Fibroblast of the conjunctiva (primary cell): Measurements from ENCODE around the gene SRGAP3.
A peak's percentile ranks its signal among the peaks of the same experiment; 100 is the strongest.

Source experiments
- DNase-seq: peaks from one replicate; pipeline ENCODE4 v3.0.0-alpha.2; 2010; ENCODE audit warnings: low read depth

The SRGAP3 gene

DNA sequence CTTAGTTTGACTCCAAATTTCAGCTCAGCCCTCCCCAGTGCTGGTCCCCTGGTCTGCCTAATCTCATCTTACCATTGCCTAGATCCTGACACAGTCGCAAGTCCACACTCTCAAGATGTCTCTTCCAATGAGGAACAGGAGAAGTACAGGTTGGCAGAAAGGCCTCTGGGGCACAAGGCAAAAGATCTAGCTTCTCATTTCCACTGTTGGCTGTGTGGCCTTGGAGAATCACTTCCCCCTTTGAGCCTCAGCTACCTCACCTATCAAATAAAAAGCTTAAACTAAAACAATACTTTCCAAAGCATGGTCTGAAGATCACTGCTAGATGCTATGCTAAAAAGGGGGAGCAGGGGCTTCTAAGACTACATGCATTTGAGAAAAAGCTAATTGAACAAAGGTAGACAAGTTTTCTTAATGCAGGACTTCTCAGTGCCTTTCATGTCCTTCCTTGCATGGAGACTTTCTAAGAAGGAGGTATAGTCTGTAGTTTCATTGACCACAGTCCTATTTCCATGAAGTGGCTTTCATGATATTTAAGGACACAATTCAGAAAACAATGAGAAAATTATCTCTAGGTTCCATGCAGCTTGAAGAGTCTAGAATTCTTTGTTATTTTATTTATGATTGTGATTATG lies 168.1 kb downstream of the SRGAP3 start:
- no peak for DNase-seq

DNA sequence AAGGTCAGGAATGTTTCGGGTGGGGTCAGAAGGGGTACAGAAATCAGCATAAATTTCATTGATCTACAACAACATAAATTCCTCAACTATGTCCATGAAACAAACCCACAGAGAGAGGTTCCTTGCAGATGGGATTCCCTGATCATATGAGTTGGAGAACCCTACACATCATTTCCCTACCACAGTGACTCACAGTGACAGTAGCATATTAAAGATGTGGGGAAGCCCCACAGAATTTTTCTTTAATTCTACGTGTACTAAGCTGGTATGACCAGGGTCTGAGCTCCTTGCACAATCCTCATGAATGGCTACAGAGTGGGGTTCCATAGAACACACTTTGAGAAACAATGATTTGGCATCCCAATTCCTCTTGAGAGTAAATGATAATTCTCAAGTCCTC lies 169.3 kb downstream of the SRGAP3 start:
- DNase-seq: no peak

DNA sequence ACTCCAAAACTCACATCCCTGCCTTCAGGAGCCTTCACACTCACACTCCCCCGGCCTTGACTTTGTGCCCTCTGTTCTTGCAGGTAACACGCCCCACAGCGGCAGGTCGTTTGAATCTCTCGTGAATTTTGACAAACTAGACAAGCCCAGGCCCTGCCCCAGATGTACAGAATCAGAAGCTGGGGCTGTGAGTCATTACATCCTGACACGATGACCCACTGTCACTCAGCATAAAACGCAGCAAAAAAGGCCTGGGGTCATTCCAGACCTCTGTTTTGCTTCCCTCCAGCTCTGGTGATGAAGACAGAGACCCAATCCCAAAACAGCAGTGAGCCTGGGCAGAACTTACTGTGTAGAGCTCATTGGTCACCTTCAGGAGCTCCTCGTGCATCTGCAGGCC lies 169.8 kb downstream of the SRGAP3 start:
- DNase-seq: no peak

DNA sequence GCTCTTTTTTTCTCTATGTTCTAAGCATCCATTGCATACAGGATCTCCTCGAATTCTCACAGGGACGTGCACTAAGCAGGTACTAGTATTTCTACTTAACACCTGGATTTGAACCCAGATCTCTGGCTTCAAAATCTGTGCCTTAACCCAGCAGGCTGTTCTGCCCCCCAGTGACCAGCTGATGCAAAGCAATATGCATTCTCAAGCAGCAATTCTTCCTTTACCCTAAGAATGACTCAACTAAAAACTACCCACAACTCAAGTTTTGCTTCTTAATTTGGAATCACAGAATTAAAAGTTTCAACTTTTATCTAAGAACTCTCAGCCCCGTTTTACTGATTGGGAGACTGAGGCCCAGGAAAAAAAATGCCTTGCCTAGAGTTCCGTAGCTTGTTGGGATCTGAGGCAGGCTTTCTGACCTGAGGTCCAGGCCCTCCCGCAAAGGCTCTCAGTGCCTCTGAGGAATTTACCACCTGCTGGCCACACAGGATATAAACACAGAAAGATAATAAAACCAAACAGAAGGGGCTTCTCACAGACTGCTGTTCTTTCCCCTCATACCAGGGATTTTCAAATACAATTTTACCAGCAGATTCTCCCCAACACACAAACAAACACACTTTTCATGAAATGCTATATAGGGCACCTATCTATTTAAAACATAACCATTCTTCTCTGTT lies 170.7 kb downstream of the SRGAP3 start:
- DNase-seq: no peak

DNA sequence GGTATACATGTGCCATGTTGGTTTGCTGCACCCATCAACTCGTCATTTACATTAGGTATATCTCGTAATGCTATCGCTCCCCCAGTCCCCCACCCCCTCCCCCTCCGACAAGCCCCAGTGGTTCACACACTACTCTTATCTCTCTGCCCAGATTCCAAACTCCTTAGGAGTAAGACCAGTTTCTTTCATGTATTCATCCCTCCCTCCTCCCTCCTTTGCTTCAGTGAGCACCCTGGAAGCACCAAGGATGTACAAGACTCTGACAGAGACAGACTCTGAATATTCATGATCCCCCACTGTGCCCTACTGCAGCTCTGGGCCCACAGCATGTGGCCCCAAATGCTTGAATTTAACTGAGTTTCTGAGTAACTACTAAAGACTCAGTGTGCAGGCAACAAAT lies 172.4 kb downstream of the SRGAP3 start:
- no peak for DNase-seq

DNA sequence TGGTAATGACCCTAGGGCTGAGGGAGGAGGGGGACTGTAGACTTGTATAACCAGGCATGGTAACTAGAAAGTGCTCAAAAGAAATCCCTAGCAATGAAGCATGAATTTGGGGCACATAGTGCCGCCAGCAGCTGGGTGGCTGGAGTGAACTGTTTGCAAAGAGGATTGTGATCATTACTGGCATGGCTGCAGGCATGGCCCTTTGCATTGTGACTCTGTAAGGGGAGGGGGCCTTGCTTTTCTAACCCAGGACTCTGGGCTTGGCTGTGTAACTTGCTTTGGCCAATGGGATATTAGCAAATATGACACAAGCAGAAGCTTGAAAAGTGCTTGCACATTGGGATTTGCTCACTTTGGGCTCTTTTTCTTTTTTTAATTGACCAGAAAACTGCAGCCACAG lies 173.7 kb downstream of the SRGAP3 start:
- DNase-seq: no peak

DNA sequence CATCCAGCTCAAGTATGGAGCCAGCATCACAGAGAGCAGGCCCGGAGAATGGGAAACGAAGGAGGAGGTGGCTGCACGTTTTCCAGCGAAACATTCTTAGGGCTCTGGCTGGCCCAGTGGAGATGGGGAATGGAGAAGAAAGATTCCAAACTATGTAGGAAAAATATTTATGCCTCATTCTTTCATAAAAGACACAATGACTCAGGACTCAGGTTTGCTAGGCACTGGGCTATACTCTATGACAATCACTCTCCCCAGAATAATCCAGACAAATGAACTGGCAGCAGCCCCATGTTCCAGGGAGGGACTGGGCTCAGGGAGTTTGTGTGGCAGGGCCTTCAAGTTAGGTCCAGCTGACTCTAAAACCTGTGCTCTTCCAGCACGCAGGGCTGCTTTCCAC lies 175.4 kb downstream of the SRGAP3 start:
- no peak for DNase-seq

DNA sequence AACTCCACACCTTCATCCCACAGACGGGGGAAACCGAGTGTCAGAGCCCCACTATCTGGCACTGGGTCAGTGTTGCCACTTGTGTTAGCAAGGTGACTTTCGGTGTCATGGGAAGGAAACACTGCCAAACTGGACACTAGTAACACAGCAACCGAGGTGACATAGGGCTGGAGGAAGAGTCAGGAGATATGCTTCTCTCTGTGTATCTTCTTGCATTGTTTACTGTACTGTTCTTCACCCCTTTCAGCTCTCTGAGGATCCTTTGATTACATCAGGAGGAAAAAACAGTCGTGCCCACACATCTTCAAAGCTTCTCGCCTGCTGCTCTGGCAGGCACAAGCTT lies 176.8 kb downstream of the SRGAP3 start:
- no peak for DNase-seq

DNA sequence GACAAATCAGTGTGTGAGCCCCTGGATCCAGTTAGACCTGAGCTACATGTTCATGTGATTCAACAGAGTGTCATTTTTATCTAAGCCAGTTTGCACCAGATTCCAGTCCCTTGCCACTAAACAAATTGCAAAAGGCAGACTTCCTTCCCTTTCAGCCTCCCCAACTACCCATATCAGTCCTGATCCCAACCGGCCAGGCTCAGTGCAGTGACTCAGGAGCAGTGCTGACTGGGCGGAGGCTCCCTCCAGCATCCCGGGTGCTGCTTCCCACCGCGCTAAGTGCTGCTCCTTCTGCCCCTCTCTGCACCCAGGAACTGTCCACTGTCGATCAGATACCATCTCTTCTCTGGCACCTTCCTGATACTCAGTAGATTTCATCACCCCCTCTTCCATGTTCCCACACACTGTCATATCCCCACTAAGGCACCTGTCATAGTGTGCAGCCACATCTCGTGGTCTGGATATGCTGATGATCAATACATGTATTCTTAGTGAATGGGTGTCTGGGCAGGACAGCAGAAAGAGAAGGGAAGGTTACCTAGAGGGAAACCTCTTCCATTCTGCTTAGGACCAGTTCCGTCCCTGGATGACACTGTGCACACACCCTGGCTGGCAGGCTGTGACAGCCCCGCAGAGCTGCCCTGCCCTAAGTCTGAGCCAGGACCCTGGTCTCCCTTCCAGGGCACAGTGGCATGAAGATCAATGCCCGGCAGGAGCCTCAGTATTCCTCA lies 177.3 kb downstream of the SRGAP3 start:
- DNase-seq: no peak

DNA sequence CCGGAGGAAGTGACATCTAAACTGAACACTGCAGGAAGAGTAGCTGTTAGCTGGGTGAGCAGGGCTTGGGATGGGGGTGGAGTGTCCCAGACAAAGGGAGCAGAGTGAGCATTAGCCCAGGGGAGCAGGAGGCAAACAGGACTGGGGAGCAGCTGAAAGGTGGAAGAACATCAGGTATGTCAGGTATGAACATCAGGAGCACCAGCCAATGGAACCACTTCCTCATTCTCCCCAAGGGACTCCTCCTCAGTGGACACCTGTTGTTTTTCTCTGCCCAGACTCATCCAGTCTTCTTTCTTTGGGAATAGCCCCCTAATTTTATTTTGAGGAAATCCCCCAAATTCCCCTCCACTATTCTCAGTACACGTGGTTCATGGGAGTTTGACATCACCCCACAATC lies 178.5 kb downstream of the SRGAP3 start:
- DNase-seq: no peak

DNA sequence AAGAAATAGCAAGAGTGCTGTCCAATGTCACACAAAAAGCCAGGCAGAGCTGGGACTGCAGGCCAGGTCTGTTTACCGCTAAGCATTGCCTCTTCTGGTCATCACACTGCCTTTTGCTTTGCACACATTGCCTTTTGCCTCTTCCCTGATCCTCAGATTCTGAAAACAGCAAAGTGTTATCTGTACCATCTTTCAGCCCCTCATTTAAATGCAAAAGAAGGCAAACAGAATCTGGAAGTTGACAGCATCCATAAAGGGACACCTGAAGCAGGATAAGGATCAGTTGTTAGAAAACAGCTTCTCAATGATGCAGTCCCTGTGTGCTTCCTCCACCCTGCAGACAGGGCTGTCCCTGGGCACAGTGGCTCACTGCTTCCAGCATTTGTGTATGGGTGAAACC lies 179.5 kb downstream of the SRGAP3 start:
- no peak for DNase-seq

DNA sequence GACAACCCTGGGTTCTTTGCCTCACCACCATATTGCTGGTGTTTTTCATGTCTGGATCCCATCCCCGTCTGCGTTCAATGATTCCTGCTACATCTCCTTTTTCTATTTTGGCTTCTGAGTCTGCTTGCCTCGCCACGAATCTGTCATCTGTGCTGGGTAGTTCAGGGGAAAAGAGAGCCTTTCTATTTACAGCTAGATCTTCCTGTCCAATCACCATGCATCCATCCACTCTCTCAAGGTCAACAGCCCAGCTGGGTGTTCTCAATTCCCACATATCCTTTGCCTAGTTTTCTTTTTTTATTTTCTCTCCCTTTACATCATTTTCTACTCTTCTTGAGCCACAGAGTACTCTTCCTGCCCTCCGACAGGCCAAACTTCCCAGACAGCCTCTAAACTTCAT lies 181.4 kb downstream of the SRGAP3 start:
- DNase-seq: no peak

DNA sequence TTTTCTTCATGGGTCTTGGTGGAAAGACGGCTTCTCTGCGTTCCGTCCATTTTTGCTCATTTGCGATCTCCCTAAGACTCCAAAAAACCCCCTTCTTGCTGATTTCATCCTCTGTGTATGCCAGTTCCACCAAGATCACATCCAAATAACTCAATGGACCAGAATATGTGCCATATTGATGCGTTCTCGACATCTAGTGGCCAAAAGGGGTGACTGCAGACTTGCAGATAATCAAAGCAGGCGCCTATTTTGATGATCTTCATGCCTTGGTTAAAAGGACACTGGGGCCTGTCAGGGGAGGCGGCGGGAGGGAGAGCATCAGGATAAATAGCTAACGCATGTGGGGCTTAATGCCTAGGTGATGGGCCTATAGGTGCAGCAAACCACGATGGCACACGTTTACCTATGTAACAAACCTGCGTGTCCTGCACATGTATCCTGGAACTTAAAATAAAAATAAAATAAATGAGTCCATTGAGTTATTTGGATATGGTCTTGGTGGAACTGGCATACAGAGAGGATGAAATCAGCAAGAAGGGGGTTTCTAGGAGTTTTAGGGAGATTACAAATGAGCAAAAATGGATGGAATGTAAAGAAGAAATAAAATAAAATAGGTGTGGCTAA lies 182.0 kb downstream of the SRGAP3 start:
- peak; percentile 45 for DNase-seq

DNA sequence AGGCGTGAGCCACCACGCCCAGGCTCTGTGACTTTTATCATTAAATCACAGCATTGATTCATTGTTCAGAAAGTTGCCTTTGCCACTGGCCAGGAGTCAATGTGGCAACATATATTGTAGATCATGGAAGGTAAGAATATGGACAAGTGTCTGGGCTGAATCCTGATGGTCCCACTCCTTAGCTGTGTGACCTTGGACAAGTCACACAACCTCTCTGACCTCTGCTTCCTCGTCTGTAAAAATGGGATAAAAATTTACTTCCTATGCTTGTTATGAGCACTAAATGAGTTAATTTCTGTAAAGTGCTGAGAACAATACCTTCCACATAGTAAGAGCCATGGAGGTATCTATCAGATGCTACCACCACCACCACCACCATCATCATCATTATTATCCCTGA lies 182.7 kb downstream of the SRGAP3 start:
- no peak for DNase-seq

DNA sequence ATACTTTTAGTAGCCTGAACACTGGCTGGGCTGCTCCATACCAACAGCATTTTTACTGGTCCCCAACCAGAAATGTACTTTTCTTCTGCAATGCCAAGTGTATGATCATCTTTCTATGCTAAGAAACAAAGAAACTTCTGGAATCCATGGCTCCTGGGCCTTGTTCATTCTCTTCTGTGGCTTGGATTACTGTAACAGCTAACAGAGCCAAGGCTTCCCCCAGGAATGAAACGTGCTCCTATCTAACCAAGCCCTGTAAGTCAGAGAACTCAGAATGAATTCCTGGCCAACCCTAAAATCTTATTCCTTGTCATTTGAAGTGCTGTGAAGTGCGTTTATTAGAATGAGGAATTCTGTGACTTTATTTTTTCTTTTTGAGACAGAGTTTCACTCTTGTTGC lies 183.3 kb downstream of the SRGAP3 start:
- no peak for DNase-seq

DNA sequence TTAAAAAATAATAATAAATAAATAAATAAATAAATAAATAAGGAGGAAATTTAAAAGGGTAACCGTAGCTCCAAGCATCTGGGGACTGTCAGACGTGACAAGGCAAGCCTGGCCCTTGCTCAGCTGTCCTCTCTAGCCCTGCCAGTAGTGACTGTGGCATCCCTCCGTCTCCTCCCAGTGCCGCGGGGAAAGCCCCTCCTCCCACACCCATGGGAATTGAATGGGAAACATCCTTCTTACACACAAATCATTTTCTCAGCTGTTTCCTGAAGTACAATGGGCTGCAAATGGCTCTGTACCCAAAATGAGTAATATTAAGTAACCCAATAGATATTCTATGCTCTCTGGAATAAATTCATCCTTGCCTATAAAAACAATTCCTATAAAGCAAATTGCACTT lies 184.6 kb downstream of the SRGAP3 start:
- no peak for DNase-seq

DNA sequence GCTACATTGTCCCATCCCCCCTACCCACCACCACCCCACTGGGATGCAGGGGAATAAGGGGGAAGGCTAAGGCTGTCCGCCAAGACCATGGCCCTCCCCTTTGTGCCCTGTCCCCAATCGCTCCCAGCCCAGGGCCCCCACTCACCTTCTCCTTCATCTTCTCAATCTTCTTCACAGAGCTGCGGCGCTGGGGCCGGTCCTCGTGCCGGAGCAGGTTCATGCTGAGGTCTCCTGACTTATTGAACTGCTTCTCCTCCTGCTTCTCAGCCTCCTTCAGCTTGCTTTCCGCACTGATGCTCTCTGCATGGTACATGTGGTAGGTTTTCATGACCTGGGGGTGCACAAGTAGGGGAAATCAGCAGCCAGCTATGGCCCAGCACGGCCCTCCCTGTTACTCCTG lies 185.2 kb downstream of the SRGAP3 start:
- no peak for DNase-seq

DNA sequence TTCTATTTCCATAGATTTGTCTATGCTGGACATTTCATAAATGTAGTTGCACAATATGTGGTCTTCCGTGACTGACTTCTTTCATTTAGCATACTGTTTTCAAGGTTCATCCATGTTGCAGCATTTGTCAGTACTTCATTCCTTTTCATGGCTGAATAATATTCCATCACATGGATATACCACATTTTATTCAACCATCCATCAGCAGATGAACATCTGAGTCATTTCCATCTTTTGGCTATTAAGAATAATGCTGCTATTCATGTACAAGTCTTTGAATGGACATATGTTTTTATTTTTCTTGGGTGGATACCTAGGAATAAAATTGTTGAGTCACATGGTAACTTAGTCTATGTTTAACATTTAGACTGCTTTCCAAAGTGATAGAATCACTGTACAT lies 186.9 kb downstream of the SRGAP3 start:
- DNase-seq: no peak

DNA sequence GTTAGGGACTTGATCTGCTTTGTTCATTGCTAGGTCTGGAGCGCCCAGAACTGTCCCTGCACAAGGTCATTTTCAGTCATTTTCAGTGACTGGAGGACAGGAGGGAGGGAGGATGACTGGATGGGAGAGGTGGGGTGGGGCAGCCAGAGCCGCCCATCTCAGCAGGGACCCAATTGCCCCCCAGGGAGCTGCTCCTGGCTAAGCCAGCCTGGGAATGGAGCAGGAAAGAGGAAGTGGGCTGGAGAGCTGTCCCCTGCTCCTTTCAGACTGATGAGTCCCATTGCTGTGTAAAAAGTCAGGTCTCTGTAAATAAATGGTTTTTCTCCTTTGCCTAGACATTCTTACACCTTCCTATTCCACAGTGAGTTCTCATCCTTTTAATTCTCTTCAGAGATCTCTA lies 187.8 kb downstream of the SRGAP3 start:
- DNase-seq: no peak

DNA sequence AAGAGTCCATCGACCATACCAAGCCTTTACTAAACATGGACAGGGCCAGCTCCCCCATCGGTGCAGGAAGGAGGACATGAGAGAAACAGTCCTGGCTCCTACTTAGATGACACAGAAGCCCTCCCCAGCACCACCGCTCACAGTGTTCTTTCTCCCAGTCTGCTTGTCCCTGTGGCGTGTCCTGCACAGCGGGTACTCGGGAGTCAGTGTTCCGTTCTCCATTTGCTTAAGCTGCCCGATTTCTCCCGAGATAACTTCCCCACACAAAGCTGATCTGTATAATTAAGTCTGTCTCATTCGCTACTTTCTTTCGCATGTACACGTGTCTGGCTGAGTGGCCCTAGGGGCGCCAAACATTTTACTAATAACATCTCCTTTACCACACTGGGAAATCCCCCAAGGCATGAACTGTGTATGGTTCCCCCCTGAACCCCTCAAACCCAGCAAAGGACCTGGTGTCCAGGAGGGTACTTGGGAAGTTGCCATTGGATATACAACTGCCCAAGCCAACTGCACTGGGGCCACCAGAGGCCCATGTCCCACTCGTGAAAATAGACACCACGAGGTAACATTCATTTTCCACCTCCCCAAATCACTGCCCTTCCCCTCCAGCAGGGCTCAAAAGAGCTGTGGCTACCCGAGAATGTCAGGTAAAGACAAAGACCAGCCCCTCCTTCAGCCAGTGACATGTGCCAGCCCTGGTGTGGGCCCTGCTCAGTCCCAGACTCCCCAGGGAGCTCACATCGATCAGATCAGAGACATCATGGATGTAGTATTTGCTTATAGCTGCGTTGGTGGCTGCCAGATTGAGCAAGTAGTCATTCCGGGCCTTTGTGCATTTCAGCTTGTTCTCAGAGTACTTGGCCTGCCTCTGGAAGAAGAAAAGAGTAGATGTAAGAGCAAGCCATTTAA lies 189.7 kb downstream of the SRGAP3 start:
- DNase-seq: no peak

DNA sequence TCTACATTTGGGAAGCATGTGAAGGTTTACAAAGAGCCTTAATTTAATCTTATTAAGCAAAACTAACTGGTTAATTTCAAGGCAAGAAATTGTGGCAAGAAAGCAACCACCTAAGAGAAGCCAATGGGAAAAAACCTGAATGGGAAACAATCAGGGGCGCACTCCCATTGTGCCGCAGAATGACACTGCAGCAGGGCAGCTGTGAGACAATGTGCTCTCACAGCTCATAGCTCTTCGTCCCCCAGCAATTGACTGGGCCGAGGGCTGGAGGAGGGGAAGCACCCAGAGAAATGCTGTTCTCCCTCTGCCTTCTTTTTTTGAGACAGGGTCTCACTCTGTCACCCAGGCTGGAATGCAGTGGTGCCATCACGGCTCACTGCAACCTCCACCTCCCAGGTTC lies 192.9 kb downstream of the SRGAP3 start:
- DNase-seq: no peak
